ENCODE data around the gene DPYSL4.
"Not testable (repeated sequence)": the region's sequence is repeated elsewhere in the genome, so short reads cannot be mapped to it uniquely, and the experiment has no call there.

The DPYSL4 gene

GRCh38 chr10:132211246-132211645, 24.5 kb downstream of the DPYSL4 start:
- Histone ChIP-seq H3K27me3 (no peaks in the 10 kb centered on the region), H3K27ac (no peak overlapping the region), H3K36me3 (peaks cover 10% of the 10 kb centered on the region), H3K9me3 (no peaks in the 10 kb centered on the region), H3K4me1 (ENCODE audit: control insufficient read depth in 1 of 2, insufficient read depth in 1 of 2, low read depth in 1 of 2, low read length in 1 of 2) (no peaks in the 10 kb centered on the region), H3K4me3 (ENCODE audit: low read depth in 1 of 2, low read length in 1 of 2) (no peak overlapping the region)
- TF ChIP-seq CTCF (IDR thresholded peaks at IDR 0.05), result no peak

GRCh38 chr10:132212816-132213215, 26.1 kb downstream of the DPYSL4 start:
- no peak overlapping the region for H3K27ac ChIP-seq
- no peaks in the 10 kb centered on the region for H3K9me3 ChIP-seq
- no peaks in the 10 kb centered on the region for H3K27me3 ChIP-seq
- peaks cover 5% of the 10 kb centered on the region for H3K36me3 ChIP-seq
- TF ChIP-seq CTCF (IDR thresholded peaks at IDR 0.05), result no peak
- H3K4me3 ChIP-seq (ENCODE audit: low read depth in 1 of 2, low read length in 1 of 2), result no peak overlapping the region
- H3K4me1 ChIP-seq (ENCODE audit: control insufficient read depth in 1 of 2, insufficient read depth in 1 of 2, low read depth in 1 of 2, low read length in 1 of 2), result no peaks in the 10 kb centered on the region

GRCh38 chr10:132213917-132214316, 27.2 kb downstream of the DPYSL4 start:
- TF ChIP-seq CTCF (IDR thresholded peaks at IDR 0.05), result no peak
- Histone ChIP-seq H3K9me3 (no peaks in the 10 kb centered on the region), H3K4me1 (ENCODE audit: control insufficient read depth in 1 of 2, insufficient read depth in 1 of 2, low read depth in 1 of 2, low read length in 1 of 2) (no peaks in the 10 kb centered on the region), H3K27ac (no peak overlapping the region), H3K4me3 (ENCODE audit: low read depth in 1 of 2, low read length in 1 of 2) (no peak overlapping the region), H3K36me3 (no peaks in the 10 kb centered on the region), H3K27me3 (no peaks in the 10 kb centered on the region)

- not testable (repeated sequence) for H3K9me3 ChIP-seq; H3K27me3 ChIP-seq; H3K4me1 ChIP-seq (ENCODE audit: control insufficient read depth in 1 of 2, insufficient read depth in 1 of 2, low read depth in 1 of 2, low read length in 1 of 2); H3K4me3 ChIP-seq (ENCODE audit: low read depth in 1 of 2, low read length in 1 of 2); H3K36me3 ChIP-seq; H3K27ac ChIP-seq
Observed at GRCh38 chr10:132216441-132216840, 29.7 kb downstream of the DPYSL4 start.

- no peak overlapping the region for H3K27ac ChIP-seq
- TF ChIP-seq CTCF (IDR thresholded peaks at IDR 0.05), result no peak
- H3K9me3 ChIP-seq, result no peaks in the 10 kb centered on the region
- peaks cover 11% of the 10 kb centered on the region for H3K36me3 ChIP-seq
- no peaks in the 10 kb centered on the region for H3K4me1 ChIP-seq (ENCODE audit: control insufficient read depth in 1 of 2, insufficient read depth in 1 of 2, low read depth in 1 of 2, low read length in 1 of 2)
- no peaks in the 10 kb centered on the region for H3K27me3 ChIP-seq
- no peak overlapping the region for H3K4me3 ChIP-seq (ENCODE audit: low read depth in 1 of 2, low read length in 1 of 2)
Observed at GRCh38 chr10:132219486-132219885, 32.7 kb downstream of the DPYSL4 start.

GRCh38 chr10:132220061-132220460, 33.3 kb downstream of the DPYSL4 start:
- Histone ChIP-seq H3K36me3 (peaks cover 13% of the 10 kb centered on the region), H3K27ac (no peak overlapping the region), H3K4me3 (ENCODE audit: low read depth in 1 of 2, low read length in 1 of 2) (no peak overlapping the region), H3K4me1 (ENCODE audit: control insufficient read depth in 1 of 2, insufficient read depth in 1 of 2, low read depth in 1 of 2, low read length in 1 of 2) (no peaks in the 10 kb centered on the region), H3K27me3 (no peaks in the 10 kb centered on the region), H3K9me3 (no peaks in the 10 kb centered on the region)
- no peak for TF ChIP-seq CTCF (IDR thresholded peaks at IDR 0.05)

GRCh38 chr10:132220996-132221395, 34.2 kb downstream of the DPYSL4 start:
- not testable (repeated sequence) for H3K27me3 ChIP-seq; H3K4me1 ChIP-seq (ENCODE audit: control insufficient read depth in 1 of 2, insufficient read depth in 1 of 2, low read depth in 1 of 2, low read length in 1 of 2); H3K9me3 ChIP-seq; H3K27ac ChIP-seq; H3K4me3 ChIP-seq (ENCODE audit: low read depth in 1 of 2, low read length in 1 of 2)
- peaks cover 13% of the 10 kb centered on the region for H3K36me3 ChIP-seq

Measured in neutrophil (primary cell).